ENCODE measurements around the gene CACNA2D1.

CACNA2D1 gene

DNA sequence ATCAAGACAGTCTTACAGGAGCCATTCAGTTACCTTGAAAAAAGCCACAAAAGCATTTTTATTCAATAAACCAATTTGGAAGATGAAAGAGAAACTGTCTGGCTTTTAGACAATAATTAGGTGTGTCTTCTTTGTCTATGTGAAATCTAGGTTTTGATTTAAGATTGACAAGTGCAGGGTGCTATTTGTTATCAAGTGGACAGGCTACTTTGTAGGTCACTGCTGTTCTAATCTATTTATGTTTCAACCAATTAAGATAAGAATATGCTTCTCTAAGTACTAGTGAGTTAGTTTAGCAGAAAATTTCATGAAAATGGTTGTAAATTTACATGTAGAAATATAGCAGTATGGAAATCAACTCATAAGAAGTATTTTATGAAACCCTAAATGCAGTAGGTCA, 177.5 kb downstream of the CACNA2D1 start:
- Mint-ChIP-seq H3K9me3 (peaks cover 2% of the 10 kb centered on the region), H3K27me3 (no peaks in the 10 kb centered on the region), H3K4me3 (no peak overlapping the region), H3K4me1 (no peaks in the 10 kb centered on the region), H3K36me3 (no peaks in the 10 kb centered on the region), H3K27ac (no peak overlapping the region)
- no peak for ATAC-seq

DNA sequence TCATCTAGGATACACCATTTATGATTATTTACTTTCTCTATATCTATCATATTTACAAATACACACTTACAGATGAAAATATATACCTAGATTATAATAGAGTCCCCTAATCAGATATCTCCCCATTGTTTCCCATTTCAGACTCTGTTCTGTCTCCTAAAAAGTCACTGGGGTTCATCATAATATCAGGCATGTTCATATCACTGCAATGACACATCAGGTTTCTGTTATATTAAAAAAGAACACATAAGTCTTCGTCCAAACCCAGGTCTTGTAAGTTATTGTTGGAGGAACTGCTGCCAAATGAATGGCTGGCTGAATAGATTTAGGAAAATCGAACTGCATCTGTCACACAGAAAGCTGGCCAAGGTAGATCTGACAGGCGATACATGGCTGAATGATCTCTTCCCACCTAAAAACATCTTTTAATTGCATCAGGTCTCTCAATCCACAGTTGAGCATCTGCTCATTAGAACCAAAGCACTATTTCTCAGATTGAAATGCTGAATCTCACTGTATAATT, 178.7 kb downstream of the CACNA2D1 start:
- Mint-ChIP-seq H3K9me3 (peaks cover 2% of the 10 kb centered on the region), H3K4me3 (no peak overlapping the region), H3K36me3 (no peaks in the 10 kb centered on the region), H3K27ac (no peak overlapping the region), H3K4me1 (no peaks in the 10 kb centered on the region), H3K27me3 (no peaks in the 10 kb centered on the region)
- ATAC-seq = no peak

DNA sequence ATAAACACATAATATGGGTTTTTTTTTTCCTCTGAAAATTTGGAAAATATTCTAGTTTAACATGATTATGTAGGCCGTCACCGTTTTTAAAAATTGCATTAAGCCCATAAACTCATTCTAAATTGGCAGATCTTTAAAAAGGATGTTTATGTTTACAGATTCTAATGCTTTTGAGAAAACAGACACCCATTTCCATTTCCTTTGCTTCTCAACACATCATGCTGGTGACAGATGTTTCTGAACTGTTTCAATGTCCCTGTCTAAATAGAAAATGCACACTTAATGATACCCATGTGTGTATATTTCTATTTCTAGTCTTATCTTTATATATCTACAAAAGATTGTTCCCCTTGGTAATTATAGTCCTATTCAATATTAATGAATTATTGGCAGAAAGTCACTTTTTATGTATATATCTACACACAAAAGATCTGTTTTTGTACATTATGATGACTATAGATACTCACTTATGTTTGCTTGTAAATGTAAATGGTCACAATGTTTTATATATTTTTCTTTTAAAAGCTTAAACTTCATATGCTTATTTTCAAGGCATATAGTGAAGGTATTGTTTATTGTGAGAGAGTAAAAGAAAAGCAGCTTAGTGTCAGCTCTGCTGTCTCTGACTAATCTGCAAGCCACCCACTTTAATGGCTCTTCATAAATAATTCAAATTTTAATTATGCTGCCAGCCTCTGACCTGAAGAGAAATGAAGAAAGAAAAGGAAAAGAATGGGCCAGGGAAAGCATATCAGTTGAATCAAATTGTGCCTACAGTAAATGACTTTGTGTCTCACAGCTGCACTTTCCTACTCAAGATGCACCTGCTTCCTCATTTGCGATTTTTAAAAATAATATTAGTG, 179.4 kb downstream of the CACNA2D1 start:
- no peaks in the 10 kb centered on the region for H3K4me1 Mint-ChIP-seq
- peaks cover 2% of the 10 kb centered on the region for H3K9me3 Mint-ChIP-seq
- no peak overlapping the region for H3K27ac Mint-ChIP-seq
- no peak for ATAC-seq
- H3K36me3 Mint-ChIP-seq = no peaks in the 10 kb centered on the region
- no peak overlapping the region for H3K4me3 Mint-ChIP-seq
- no peaks in the 10 kb centered on the region for H3K27me3 Mint-ChIP-seq

DNA sequence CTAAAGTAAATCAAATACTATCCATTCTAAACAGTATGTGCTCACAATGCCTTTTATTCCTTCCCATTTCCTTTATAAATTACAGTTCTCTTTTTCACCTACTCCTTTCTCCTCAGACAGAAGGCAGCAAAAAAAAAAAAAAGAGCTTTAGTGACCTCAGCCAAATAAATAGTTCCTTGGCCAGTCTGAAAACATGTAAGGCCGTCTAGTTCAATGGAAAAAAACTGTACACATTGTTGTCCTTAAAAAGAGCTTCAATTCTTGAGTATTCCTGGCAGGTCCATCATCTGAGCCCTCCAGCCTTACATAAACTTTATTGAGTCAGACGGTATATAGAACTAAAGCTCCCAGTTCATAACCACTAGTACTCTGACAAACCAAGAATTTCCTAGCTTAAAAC, 185.4 kb downstream of the CACNA2D1 start:
- H3K27ac Mint-ChIP-seq = no peak overlapping the region
- H3K9me3 Mint-ChIP-seq = peaks cover 2% of the 10 kb centered on the region
- no peak for ATAC-seq
- no peaks in the 10 kb centered on the region for H3K4me1 Mint-ChIP-seq
- H3K4me3 Mint-ChIP-seq = no peak overlapping the region
- H3K36me3 Mint-ChIP-seq = no peaks in the 10 kb centered on the region
- H3K27me3 Mint-ChIP-seq = no peaks in the 10 kb centered on the region

DNA sequence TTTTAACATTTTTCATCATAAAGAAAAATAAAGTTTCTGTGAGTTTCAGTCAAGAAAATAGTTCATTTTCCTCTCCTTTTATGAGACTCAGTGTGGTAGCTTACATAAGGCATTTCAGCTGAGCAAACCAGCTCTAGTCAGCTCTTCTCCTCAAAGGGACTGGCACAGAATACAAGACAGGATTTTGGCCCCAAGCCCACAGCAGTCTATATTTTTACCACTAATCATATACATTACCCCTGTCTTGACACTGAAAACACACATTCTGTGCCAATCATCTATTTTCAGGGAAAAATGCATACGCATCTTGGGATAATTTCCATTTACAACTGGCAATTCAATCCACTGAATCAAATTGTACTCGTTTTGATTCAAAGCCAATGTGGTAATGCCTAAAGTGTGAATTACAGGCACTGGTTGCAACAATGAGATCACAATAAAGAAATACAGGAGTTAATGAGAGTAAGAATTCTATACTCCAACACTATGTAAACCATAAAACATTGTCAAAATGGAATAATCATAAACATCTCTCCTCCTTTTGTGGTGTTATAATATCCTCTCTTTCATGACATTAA, 186.4 kb downstream of the CACNA2D1 start:
- no peak overlapping the region for H3K4me3 Mint-ChIP-seq
- no peak overlapping the region for H3K27ac Mint-ChIP-seq
- no peaks in the 10 kb centered on the region for H3K27me3 Mint-ChIP-seq
- no peaks in the 10 kb centered on the region for H3K36me3 Mint-ChIP-seq
- H3K4me1 Mint-ChIP-seq = no peaks in the 10 kb centered on the region
- ATAC-seq = no peak
- H3K9me3 Mint-ChIP-seq = peaks cover 2% of the 10 kb centered on the region

DNA sequence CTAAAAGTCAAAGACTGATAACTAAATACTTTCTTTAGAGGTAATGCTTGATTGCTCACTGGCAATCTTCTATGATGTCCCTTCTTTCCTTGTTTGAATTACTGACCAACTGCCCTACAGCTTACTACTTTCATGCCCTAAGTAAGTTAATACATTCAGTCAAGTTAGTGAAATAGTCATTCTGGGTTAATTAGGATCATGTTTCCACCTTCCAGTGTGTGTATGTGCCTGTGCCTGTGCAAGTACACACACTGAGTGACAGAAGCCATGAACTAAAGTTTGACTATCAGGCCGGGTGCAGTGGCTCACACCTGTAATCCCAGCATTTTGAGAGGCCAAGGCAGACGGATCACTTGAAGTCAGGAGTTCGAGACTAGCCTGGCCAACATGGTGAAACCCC, 187.9 kb downstream of the CACNA2D1 start:
- H3K27ac Mint-ChIP-seq = no peak overlapping the region
- ATAC-seq = no peak
- H3K36me3 Mint-ChIP-seq = no peaks in the 10 kb centered on the region

DNA sequence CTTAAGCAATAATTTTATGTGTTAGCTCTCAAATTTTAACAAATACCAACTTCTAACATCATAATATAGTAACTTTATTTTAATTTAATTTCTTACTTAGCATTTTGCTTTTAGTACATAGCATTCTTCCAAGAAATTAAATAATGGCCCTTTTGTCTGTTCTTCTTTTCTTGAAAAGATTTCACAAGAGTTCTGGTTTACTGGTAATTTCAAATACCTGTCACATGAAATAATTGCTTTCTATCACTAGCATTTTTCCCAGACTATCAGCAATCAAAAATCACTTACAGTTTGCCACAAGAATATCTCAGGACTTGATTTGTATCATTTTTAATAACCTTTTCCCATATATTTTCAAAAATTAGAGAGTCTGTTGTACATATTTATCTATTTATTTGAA, 193.0 kb downstream of the CACNA2D1 start:
- Mint-ChIP-seq H3K9me3 (no peaks in the 10 kb centered on the region), H3K27me3 (no peaks in the 10 kb centered on the region), H3K36me3 (no peaks in the 10 kb centered on the region), H3K27ac (no peak overlapping the region), H3K4me1 (no peaks in the 10 kb centered on the region), H3K4me3 (no peak overlapping the region)
- ATAC-seq = no peak

More for the DNA sequence above, 187.9 kb downstream of the CACNA2D1 start:
- no peaks in the 10 kb centered on the region for H3K27me3 Mint-ChIP-seq
- no peaks in the 10 kb centered on the region for H3K4me1 Mint-ChIP-seq
- no peaks in the 10 kb centered on the region for H3K9me3 Mint-ChIP-seq
- H3K4me3 Mint-ChIP-seq = no peak overlapping the region

DNA sequence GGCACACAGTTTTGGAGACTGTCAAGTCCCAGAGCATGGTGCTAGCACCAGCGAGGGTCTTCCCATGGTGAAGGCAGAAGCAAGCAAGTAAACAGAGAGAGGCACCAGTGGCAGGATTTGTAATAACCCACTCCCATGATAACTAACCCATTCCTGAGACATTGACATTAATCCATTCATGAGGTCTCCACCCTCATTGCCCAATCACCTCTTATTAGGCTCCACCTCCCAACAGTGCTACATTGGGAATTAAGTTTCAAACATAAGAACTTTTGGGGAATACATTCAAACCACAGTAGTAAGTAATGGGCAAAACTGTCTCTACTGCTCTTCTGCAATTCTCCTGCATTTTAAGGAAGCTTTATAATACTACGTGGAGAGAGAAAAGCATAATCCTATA, 193.6 kb downstream of the CACNA2D1 start:
- H3K9me3 Mint-ChIP-seq = no peaks in the 10 kb centered on the region
- no peak overlapping the region for H3K27ac Mint-ChIP-seq
- H3K27me3 Mint-ChIP-seq = no peaks in the 10 kb centered on the region
- ATAC-seq = no peak
- H3K4me3 Mint-ChIP-seq = no peak overlapping the region
- no peaks in the 10 kb centered on the region for H3K4me1 Mint-ChIP-seq
- H3K36me3 Mint-ChIP-seq = no peaks in the 10 kb centered on the region

DNA sequence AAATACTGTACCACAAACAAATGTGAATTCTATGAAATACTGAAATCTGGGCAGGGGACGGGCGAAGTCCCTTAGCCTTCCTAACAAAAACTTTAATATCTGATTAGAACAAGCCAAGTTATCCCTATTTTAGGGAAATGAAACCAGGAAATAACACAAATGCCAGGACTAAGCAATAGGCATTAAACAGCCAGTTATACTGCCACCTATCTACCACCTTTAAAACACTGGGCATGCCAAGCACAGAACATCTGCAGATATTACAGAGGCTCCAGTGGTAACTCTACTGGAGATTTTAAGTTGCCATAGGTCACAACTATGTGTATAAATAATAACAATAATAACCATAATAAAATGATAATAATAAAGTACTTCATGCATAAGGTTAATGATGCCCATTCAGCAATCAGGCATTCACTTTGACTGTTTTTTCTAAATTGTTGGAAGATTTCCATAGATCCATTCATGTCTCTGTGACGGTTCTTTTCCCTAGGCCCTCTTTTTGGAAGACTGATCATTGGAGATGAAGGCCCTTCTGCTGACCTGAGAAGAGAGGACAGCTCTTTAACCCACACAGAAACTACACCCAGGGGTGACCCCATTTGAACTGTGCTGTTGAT, 195.7 kb downstream of the CACNA2D1 start:
- no peak for ATAC-seq
- Mint-ChIP-seq H3K36me3 (no peaks in the 10 kb centered on the region), H3K4me1 (no peaks in the 10 kb centered on the region), H3K4me3 (no peak overlapping the region), H3K9me3 (no peaks in the 10 kb centered on the region), H3K27ac (no peak overlapping the region), H3K27me3 (no peaks in the 10 kb centered on the region)

DNA sequence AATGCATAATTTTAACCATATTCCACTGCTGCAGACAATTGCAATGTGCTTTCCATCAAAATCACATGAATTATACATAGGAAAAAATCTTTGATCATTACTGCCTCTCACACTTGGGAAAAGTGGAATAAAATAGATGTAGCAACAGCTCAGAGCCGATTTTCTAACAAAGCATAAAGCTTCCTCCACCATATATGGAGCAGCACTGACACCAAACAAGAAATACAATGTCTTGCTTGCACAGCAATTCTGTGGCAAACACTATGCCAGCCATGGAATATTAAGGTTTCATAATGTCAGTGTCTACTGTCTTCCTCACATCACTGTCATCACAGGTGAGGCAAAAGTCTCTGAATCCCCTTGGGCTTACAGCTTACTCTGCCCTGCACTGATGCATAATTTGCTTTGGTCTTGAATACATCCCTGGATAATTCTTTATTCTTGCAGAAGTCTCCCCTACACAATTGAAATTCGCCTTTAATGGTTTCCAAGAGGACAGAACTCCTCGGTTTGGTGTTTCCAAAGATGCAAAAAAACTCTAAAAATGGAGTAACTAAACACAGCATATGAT, 198.5 kb downstream of the CACNA2D1 start:
- Mint-ChIP-seq H3K4me1 (no peaks in the 10 kb centered on the region), H3K4me3 (no peak overlapping the region)

DNA sequence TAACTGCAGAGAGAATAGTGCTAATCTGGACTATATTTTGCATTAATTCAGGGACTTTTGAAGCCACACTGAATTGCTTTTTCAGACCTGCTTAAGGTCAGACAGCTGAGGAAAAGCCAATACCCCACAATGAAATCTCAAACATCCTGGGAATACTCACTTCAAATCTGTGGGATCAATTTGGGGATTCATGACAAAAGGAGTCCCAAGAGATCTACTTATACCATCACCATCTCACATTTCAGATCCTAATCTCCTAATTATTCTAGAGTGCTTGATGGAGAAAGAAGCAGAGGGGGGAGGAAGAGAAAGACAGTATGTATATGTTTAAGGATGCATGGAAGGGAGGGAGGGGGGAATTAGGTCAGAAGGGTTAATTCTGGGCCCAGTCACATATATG, 202.2 kb downstream of the CACNA2D1 start:
- H3K9me3 Mint-ChIP-seq = peaks cover 5% of the 10 kb centered on the region
- H3K4me3 Mint-ChIP-seq = no peak overlapping the region
- H3K27me3 Mint-ChIP-seq = no peaks in the 10 kb centered on the region
- H3K36me3 Mint-ChIP-seq = no peaks in the 10 kb centered on the region
- no peak for ATAC-seq
- H3K4me1 Mint-ChIP-seq = no peaks in the 10 kb centered on the region
- H3K27ac Mint-ChIP-seq = no peak overlapping the region

More for the DNA sequence above, 198.5 kb downstream of the CACNA2D1 start:
- H3K27me3 Mint-ChIP-seq = no peaks in the 10 kb centered on the region
- H3K27ac Mint-ChIP-seq = no peak overlapping the region
- no peaks in the 10 kb centered on the region for H3K9me3 Mint-ChIP-seq
- no peaks in the 10 kb centered on the region for H3K36me3 Mint-ChIP-seq
- ATAC-seq = no peak

DNA sequence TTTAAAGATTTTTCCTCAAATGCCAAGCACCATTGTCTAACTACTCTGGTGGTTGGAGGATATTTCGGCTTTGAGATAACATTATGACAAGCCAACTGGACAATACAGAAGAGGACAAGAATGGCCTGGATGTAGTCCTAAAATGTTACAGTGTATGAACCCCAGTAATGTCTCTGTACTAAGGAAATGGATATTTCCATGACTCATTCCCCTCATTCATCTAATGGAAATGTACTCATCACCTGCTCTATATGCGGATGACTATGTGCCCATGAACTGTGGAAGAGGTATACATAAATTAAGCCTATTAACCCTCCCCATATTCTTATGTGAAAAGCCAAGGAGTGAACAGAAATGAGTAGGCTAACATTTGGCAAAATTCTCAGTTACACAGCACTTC, 207.9 kb downstream of the CACNA2D1 start:
- H3K4me3 Mint-ChIP-seq = no peak overlapping the region
- no peaks in the 10 kb centered on the region for H3K36me3 Mint-ChIP-seq
- no peak for ATAC-seq
- H3K27me3 Mint-ChIP-seq = no peaks in the 10 kb centered on the region
- H3K9me3 Mint-ChIP-seq = peaks cover 5% of the 10 kb centered on the region
- no peak overlapping the region for H3K27ac Mint-ChIP-seq
- no peaks in the 10 kb centered on the region for H3K4me1 Mint-ChIP-seq

DNA sequence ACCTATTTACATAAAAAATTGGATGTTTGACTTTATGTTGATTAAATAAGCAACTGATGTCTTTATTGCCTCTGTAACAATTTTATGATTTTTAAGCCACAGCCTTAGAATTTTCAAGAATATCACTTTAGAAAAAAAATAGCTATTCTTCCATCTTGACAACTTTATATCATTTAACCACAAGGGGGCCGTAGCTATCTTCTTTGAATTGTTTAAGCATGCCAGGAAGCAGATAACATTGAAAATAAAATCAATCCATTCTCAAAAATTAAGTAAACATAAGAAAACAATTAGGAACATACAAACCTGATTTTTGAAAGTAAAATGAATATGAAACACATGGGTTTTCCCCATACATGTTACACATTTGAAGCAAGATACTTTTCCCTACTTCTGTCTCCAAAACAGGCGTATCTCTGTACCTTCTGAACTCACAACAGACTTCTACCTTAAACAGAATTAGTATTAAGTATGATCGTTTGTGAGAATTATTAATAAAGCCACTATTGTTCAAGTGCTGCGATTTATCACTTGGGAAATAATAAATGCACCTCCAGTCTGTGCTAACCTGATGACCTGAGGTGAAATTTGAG, 209.0 kb downstream of the CACNA2D1 start:
- no peak for ATAC-seq
- no peak overlapping the region for H3K27ac Mint-ChIP-seq
- no peaks in the 10 kb centered on the region for H3K4me1 Mint-ChIP-seq
- no peaks in the 10 kb centered on the region for H3K36me3 Mint-ChIP-seq
- peaks cover 5% of the 10 kb centered on the region for H3K9me3 Mint-ChIP-seq
- no peaks in the 10 kb centered on the region for H3K27me3 Mint-ChIP-seq
- no peak overlapping the region for H3K4me3 Mint-ChIP-seq

DNA sequence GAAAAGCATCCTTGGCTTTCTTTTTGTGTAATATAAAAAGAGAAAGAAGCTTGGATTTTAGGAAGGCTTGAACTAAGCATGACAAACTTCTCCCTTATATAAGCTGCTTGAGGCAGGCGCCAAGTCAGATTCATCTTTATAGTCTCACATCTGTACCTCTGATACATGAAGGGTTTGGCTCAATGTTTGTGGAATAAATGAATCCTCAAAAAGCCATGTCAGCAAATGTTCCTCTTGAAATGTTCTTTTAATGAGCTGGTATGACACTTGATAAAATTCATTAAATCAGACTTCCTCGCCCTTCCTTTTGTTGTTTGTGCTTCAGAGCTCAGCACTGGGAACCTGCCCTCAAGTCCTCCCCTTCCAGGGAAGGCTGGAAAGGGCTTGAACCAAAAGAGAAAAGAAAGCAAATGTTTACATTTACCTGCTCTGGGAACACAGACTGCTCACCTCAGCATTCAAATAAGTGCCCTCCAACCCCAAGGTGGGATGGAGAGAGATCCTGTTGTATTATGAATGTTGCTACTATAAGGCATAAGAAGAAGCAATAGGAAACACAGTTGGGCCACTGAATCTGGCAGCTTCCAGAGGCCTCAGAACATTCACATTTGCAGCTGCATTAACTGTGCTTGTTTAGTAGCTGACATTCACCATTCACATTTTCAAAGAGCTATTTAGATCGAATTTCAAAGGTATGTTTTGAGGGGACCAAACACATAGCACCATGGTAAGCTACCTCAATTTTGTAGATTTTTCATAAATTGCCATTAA, 212.6 kb downstream of the CACNA2D1 start:
- Mint-ChIP-seq H3K27ac (no peak overlapping the region), H3K27me3 (no peaks in the 10 kb centered on the region), H3K4me3 (no peak overlapping the region), H3K9me3 (no peaks in the 10 kb centered on the region), H3K4me1 (no peaks in the 10 kb centered on the region), H3K36me3 (no peaks in the 10 kb centered on the region)
- ATAC-seq = no peak

Measured in stimulated activated memory B cell treated with anti-CD40 and anti-IgM and Interleukin-4, amounts not matched to agents 10 μg/mL and 1 μg/mL and 100 μg/mL, for 72 hours (primary cell).